GM12864 (cell line): Measurements from ENCODE around the gene RBFOX2.
"Not testable (repeated sequence)": the region's sequence is repeated elsewhere in the genome, so short reads cannot be mapped to it uniquely, and the experiment has no call there.

Source experiments
- DNase-seq: peaks from one replicate; pipeline ENCODE4 v3.0.0-alpha.2; 2011; ENCODE audit warnings: low read depth
- H3K4me3 ChIP-seq: 2 replicates; pipeline ENCODE4 v1.5.1; 2011; ENCODE audit warnings: mild to moderate bottlenecking, low read depth, low read length, control low read depth
- CTCF ChIP-seq: IDR thresholded peaks from 2 replicates; pipeline ENCODE4 v1.5.1; 2011; ENCODE audit warnings: low read depth, mild to moderate bottlenecking, moderate library complexity, low read length, control low read depth, inconsistent platforms; ENCODE audit errors: missing control alignments

The RBFOX2 gene

GRCh38 chr22:35797411-35797810 lies 231.2 kb downstream of the RBFOX2 start:
- DNase-seq: no peak
- H3K4me3 ChIP-seq: no peak overlapping the region
- TF ChIP-seq CTCF: no peak

- no peak overlapping the region for H3K4me3 ChIP-seq
- no peak for DNase-seq
- no peak for TF ChIP-seq CTCF
Observed at GRCh38 chr22:35795476-35795875, 233.1 kb downstream of the RBFOX2 start.

GRCh38 chr22:35792506-35792905 lies 236.1 kb downstream of the RBFOX2 start:
- DNase-seq: no peak
- H3K4me3 ChIP-seq: no peak overlapping the region
- TF ChIP-seq CTCF: no peak

GRCh38 chr22:35791788-35792187 lies 236.8 kb downstream of the RBFOX2 start:
- not testable (repeated sequence) for DNase-seq, H3K4me3 ChIP-seq

- TF ChIP-seq CTCF: no peak
- H3K4me3 ChIP-seq: no peak overlapping the region
- no peak for DNase-seq
Observed at GRCh38 chr22:35785181-35785923, 243.3 kb downstream of the RBFOX2 start.

GRCh38 chr22:35784633-35785032 lies 244.0 kb downstream of the RBFOX2 start:
- no peak overlapping the region for H3K4me3 ChIP-seq
- no peak for TF ChIP-seq CTCF

GRCh38 chr22:35783943-35784614 lies 244.5 kb downstream of the RBFOX2 start:
- no peak overlapping the region for H3K4me3 ChIP-seq
- TF ChIP-seq CTCF: no peak
- no peak for DNase-seq

More at GRCh38 chr22:35784633-35785032, 244.0 kb downstream of the RBFOX2 start:
- no peak for DNase-seq
